B cell (primary cell): ENCODE measurements around the gene CH25H. TPM values are rescaled to one million over a fixed set of nuclear protein-coding genes. Genes with fewer than 3 reads are reported as not detected.

Experiments used
- ATAC-seq: fragments of 200-7000 bp; cut with Tn5 transposase; one replicate; pipeline ENCODE4 v1.10.0; 2021; ENCODE audit warnings: low read depth, mild to moderate bottlenecking, moderate number of reproducible peaks, moderate library complexity
- CTCF ChIA-PET: fragments of 350-600 bp; sonication (Branson Sonifier 250); formaldehyde crosslinking; loops from one replicate; lab custom pipeline; 2021; ENCODE audit warnings: antibody characterized with exemption, inconsistent platforms; lab: Charles Lee
- POLR2A ChIA-PET: fragments of 350-600 bp; sonication (Branson Sonifier 250); formaldehyde crosslinking; loops from one replicate; lab custom pipeline; 2021; ENCODE audit warnings: antibody characterized with exemption; lab: Charles Lee
- DNase-seq: peaks from one replicate; pipeline ENCODE4 v3.0.0; 2013
- H2AFZ ChIP-seq: 2 replicates; pipeline ENCODE4 v1.6.1; 2012; ENCODE audit warnings: mild to moderate bottlenecking, low read depth, low read length; ENCODE audit not compliant: insufficient read depth, poor library complexity, severe bottlenecking
- H3K27ac ChIP-seq, 2 donors: 1 replicate in 1 of 2; 2 replicates in 1 of 2; pipeline ENCODE4 v1.5.1; 2012 to 2013; ENCODE audit warnings: low read length in 2 of 2, mild to moderate bottlenecking in 2 of 2, moderate library complexity in 1 of 2
- H3K27me3 ChIP-seq, 4 experiments: fragments of 200-600 bp in 1 of 4; sonication (generic) in 1 of 4; replicated peaks in 1 of 4; 1 replicate in 2 of 4; 2 replicates in 2 of 4; pipeline versions ENCODE4 v1.6.1 to v1.7.0; 2013 to 2016; ENCODE audit warnings: low read length in 3 of 4, mild to moderate bottlenecking in 2 of 4, mixed read lengths in 1 of 4, moderate library complexity in 1 of 4; ENCODE audit not compliant: insufficient read depth in 4 of 4, control insufficient read depth in 3 of 4; ENCODE audit errors: control extremely low read depth in 1 of 4
- H3K36me3 ChIP-seq, 2 experiments: replicated peaks in 1 of 2; 1 replicate in 1 of 2; 2 replicates in 1 of 2; pipeline versions ENCODE4 v1.6.1 to v1.7.1; 2013; ENCODE audit warnings: low read length in 1 of 2; ENCODE audit not compliant: insufficient read depth in 2 of 2, control insufficient read depth in 1 of 2; ENCODE audit errors: control extremely low read depth in 1 of 2, extremely low read depth in 1 of 2
- H3K4me1 ChIP-seq, 2 donors: fragments of 200-600 bp in 1 of 2; sonication (generic) in 1 of 2; 1 replicate in 1 of 2; 2 replicates in 1 of 2; pipeline versions ENCODE4 v1.5.1 to v1.6.1; 2013 to 2017; ENCODE audit warnings: low read length in 2 of 2; ENCODE audit not compliant: control insufficient read depth in 2 of 2, insufficient read depth in 2 of 2
- H3K4me2 ChIP-seq: replicated peaks from 2 replicates; pipeline ENCODE3; 2012; ENCODE audit warnings: mild to moderate bottlenecking, low read depth, low read length; ENCODE audit not compliant: poor library complexity, severe bottlenecking
- H3K4me3 ChIP-seq, 5 experiments: fragments of 200-600 bp in 1 of 5; sonication (generic) in 1 of 5; 1 replicate in 3 of 5; 2 replicates in 2 of 5; pipeline versions ENCODE4 v1.5.1 to v1.7.0; 2011 to 2016; ENCODE audit warnings: low read length in 4 of 5, mild to moderate bottlenecking in 4 of 5, low read depth in 2 of 5, control low read depth in 1 of 5, moderate library complexity in 1 of 5; ENCODE audit not compliant: insufficient read depth in 1 of 5; ENCODE audit errors: control extremely low read depth in 1 of 5, extremely low read depth in 1 of 5
- H3K79me2 ChIP-seq: fragments of 200-600 bp; sonication (generic); one replicate; pipeline ENCODE4 v1.6.0; 2016; ENCODE audit warnings: low read length; ENCODE audit not compliant: control insufficient read depth, insufficient read depth
- H3K9ac ChIP-seq: fragments of 200-600 bp; sonication (generic); 2 replicates; pipeline ENCODE4 v1.6.1; 2017; ENCODE audit warnings: mild to moderate bottlenecking, low read length, moderate library complexity
- H3K9me3 ChIP-seq, 3 donors: one replicate each; pipeline versions ENCODE4 v1.6.1 to v1.7.1; 2013; ENCODE audit warnings: low read length in 2 of 3; ENCODE audit not compliant: control insufficient read depth in 2 of 3, insufficient read depth in 1 of 3; ENCODE audit errors: control extremely low read depth in 1 of 3
- H4K20me1 ChIP-seq: 2 replicates; pipeline ENCODE4 v1.6.0; 2012; ENCODE audit warnings: mild to moderate bottlenecking, low read length; ENCODE audit not compliant: insufficient read depth, control insufficient read depth, poor library complexity, severe bottlenecking
- H3K27ac Mint-ChIP-seq: one replicate; pipeline ENCODE4 v1.8.0; 2021; ENCODE audit warnings: mixed read lengths
- H3K27me3 Mint-ChIP-seq: one replicate; pipeline ENCODE4 v1.8.0; 2021; ENCODE audit warnings: mixed read lengths
- H3K4me1 Mint-ChIP-seq: one replicate; pipeline ENCODE4 v1.8.0; 2021; ENCODE audit warnings: mixed read lengths
- H3K4me3 Mint-ChIP-seq: one replicate; pipeline ENCODE4 v1.8.0; 2021; ENCODE audit warnings: mixed read lengths
- H3K9me3 Mint-ChIP-seq: one replicate; pipeline ENCODE4 v1.8.0; 2022; ENCODE audit warnings: mixed read lengths; ENCODE audit not compliant: insufficient read depth
- CTCF ChIP-seq: fragments of 200-600 bp; IDR thresholded peaks from one replicate; pipeline ENCODE4 v1.8.0; 2022; ENCODE audit warnings: antibody characterized with exemption, mild to moderate bottlenecking
- EZH2 ChIP-seq: IDR thresholded peaks from 2 replicates; pipeline ENCODE4 v1.6.1; 2012; ENCODE audit warnings: borderline replicate concordance, low read depth, mild to moderate bottlenecking, moderate library complexity, low read length; ENCODE audit not compliant: insufficient read depth, poor library complexity, severe bottlenecking
- whole genome bisulfite sequencing: methylation state at CpG from one replicate; pipeline ENCODE4 v1.1.5; 2013; ENCODE audit warnings: missing lambda C conversion rate; ENCODE audit not compliant: insufficient coverage; 5-methylcytosine and 5-hydroxymethylcytosine counted together
- intact Hi-C: fragments of 100-400 bp; cut with micrococcal nuclease; formaldehyde crosslinking; loops from one replicate; pipeline ENCODE4 v1.10.0; 2022
- polyA plus RNA-seq: library from polyadenylated mRNA; depleted of rRNA; stranded (reverse); fragments of >200 nt; gene quantifications from 2 replicates; pipeline ENCODE4 v1.2.3, GENCODE V29; 2012
- total RNA-seq, 2 donors: library from RNA; stranded (reverse); fragments of 120-200 nt in 1 of 2; gene quantifications; 1 replicate in 1 of 2; 2 replicates in 1 of 2; pipeline versions ENCODE4 v1.2.3 to v1.2.4, GENCODE V29; 2013 to 2022

Gene CH25H
- total and polyA plus RNA-seq, 2 donors (not counting 1 experiment from before 2014, with no cell fraction given) = not detected

GRCh38 chr10:89228146-89228545, 21.0 kb upstream of the CH25H start:
- no peak overlapping the region for H3K4me3 Mint-ChIP-seq
- no peak for ATAC-seq

GRCh38 chr10:89226891-89227290, 19.8 kb upstream of the CH25H start:
- Mint-ChIP-seq H3K27me3 (no peaks in the 10 kb centered on the region), H3K4me1 (peaks cover 7% of the 10 kb centered on the region), H3K9me3 (no peaks in the 10 kb centered on the region), H3K4me3 (no peak overlapping the region), H3K27ac (no peak overlapping the region)
- Histone ChIP-seq H3K4me1 (no peaks in the 10 kb centered on the region), H3K4me3 (no peak overlapping the region), H2AFZ (no peak overlapping the region), H3K4me2 (no peak overlapping the region), H3K27me3 (no peaks in the 10 kb centered on the region), H4K20me1 (no peaks in the 10 kb centered on the region), H3K36me3 (peaks cover 0 to 40% of the 10 kb centered on the region in 2 experiments), H3K9me3 (no peaks in the 10 kb centered on the region), H3K79me2 (no peaks in the 10 kb centered on the region), H3K27ac (no peak overlapping the region), H3K9ac (no peak overlapping the region)
- no CpG with 5 or more reads among the region's 1 CpG for WGBS
- no peak for ATAC-seq
- no peak for TF ChIP-seq EZH2
- no peak for TF ChIP-seq CTCF
- CTCF ChIA-PET = interaction anchor here (1.3 to 1.5 kb wide), 2 partner anchors 8 to 9 kb away, joined by 4 to 5 read pairs; no protein-coding TSS in a partner anchor
- POLR2A ChIA-PET = no interaction called here
- intact Hi-C loops = no loop called here
- DNase-seq = no peak

More at GRCh38 chr10:89228146-89228545, 21.0 kb upstream of the CH25H start:
- 97% methylated on average over 2 of the region's 3 CpGs for WGBS
- Mint-ChIP-seq H3K27me3 (no peaks in the 10 kb centered on the region), H3K9me3 (no peaks in the 10 kb centered on the region), H3K27ac (no peak overlapping the region), H3K4me1 (peaks cover 7% of the 10 kb centered on the region)
- Histone ChIP-seq H4K20me1 (no peaks in the 10 kb centered on the region), H2AFZ (no peak overlapping the region), H3K27me3 (no peaks in the 10 kb centered on the region), H3K27ac (no peak overlapping the region), H3K9ac (no peak overlapping the region), H3K4me1 (no peaks in the 10 kb centered on the region), H3K4me2 (no peak overlapping the region), H3K79me2 (no peaks in the 10 kb centered on the region), H3K9me3 (no peaks in the 10 kb centered on the region), H3K4me3 (no peak overlapping the region), H3K36me3 (peaks cover 0 to 43% of the 10 kb centered on the region in 2 experiments)
- ChIA-PET POLR2A (no interaction called here), CTCF (interaction anchor here (3.7 kb wide), 1 partner anchor 10 kb away, joined by 16 read pairs; no protein-coding TSS in a partner anchor)
- no peak for DNase-seq
- intact Hi-C loops = no loop called here
- no peak for TF ChIP-seq EZH2
- no peak for TF ChIP-seq CTCF
